GM20000 (cell line): ENCODE data around the gene MT1F.

ENCODE experiments used
- DNase-seq: peaks from one replicate; pipeline ENCODE4 v3.0.0; 2012; ENCODE audit warnings: low spot score
- CTCF ChIP-seq: IDR thresholded peaks from 2 replicates; pipeline ENCODE4 v1.5.1; 2012; ENCODE audit warnings: mild to moderate bottlenecking, control low read depth; ENCODE audit errors: extremely low read depth, missing control alignments

MT1F gene

GRCh38 chr16:56681939-56682702 lies 24.4 kb downstream of the MT1F start, which contains the start of gene MT1X:
Gene MT1X, plus strand, starts transcription at chr16:56682470. Its CDS starts 71 bp downstream, at chr16:56682541.
- peak; percentile 88 for DNase-seq
- TF ChIP-seq CTCF = no peak

GRCh38 chr16:56682703-56683397 lies 25.1 kb downstream of the MT1F start:
- no peak for TF ChIP-seq CTCF
- no peak for DNase-seq

- DNase-seq = no peak
- TF ChIP-seq CTCF = no peak
Observed at GRCh38 chr16:56683424-56684172, 25.8 kb downstream of the MT1F start.

GRCh38 chr16:56684256-56684925 lies 26.6 kb downstream of the MT1F start:
- no peak for TF ChIP-seq CTCF
- no peak for DNase-seq

GRCh38 chr16:56684926-56685590 lies 27.3 kb downstream of the MT1F start:
- TF ChIP-seq CTCF = no peak

GRCh38 chr16:56686758-56687157 lies 29.0 kb downstream of the MT1F start:
- no peak for TF ChIP-seq CTCF
- DNase-seq = no peak

More at GRCh38 chr16:56684926-56685590, 27.3 kb downstream of the MT1F start:
- DNase-seq = no peak
